Fibroblast of lung (primary cell): ENCODE data around the gene CACNA2D3. TPM values are rescaled to one million over a fixed set of nuclear protein-coding genes. Genes with fewer than 3 reads are reported as not detected.

Experiments used
- DNase-seq, 2 donors: peaks; one replicate each; pipeline versions ENCODE4 v3.0.0 to v3.0.0-alpha.2; 2010; ENCODE audit warnings: low read depth in 2 of 2
- H2AFZ ChIP-seq: 2 replicates; pipeline ENCODE4 v1.5.1; 2012; ENCODE audit warnings: low read length, control low read depth, inconsistent platforms
- H3K27ac ChIP-seq: 2 replicates; pipeline ENCODE4 v1.5.1; 2011; ENCODE audit warnings: low read length, control low read depth; ENCODE audit not compliant: insufficient read depth
- H3K27me3 ChIP-seq: 2 replicates; pipeline ENCODE4 v1.5.1; 2011; ENCODE audit warnings: mild to moderate bottlenecking, low read length; ENCODE audit not compliant: control insufficient read depth, insufficient read depth
- H3K36me3 ChIP-seq: 2 replicates; pipeline ENCODE4 v1.5.1; 2011; ENCODE audit warnings: low read length; ENCODE audit not compliant: control insufficient read depth, insufficient read depth
- H3K4me1 ChIP-seq: 2 replicates; pipeline ENCODE4 v1.5.1; 2011; ENCODE audit warnings: low read length; ENCODE audit not compliant: control insufficient read depth, insufficient read depth; ENCODE audit errors: extremely low read depth
- H3K4me2 ChIP-seq: 2 replicates; pipeline ENCODE4 v1.5.1; 2011; ENCODE audit warnings: low read length, control low read depth; ENCODE audit not compliant: insufficient read depth; ENCODE audit errors: extremely low read depth
- H3K4me3 ChIP-seq, 4 experiments: fragments of 200-600 bp in 1 of 4; sonication (generic) in 1 of 4; replicated peaks in 1 of 4; 2 replicates each; pipeline ENCODE4 v1.5.1; 2011 to 2016; ENCODE audit warnings: low read length in 4 of 4, low read depth in 3 of 4, mild to moderate bottlenecking in 3 of 4, control low read depth in 2 of 4, inconsistent platforms in 1 of 4, mixed read lengths in 1 of 4; ENCODE audit not compliant: insufficient read depth in 1 of 4; ENCODE audit errors: control extremely low read depth in 1 of 4
- H3K79me2 ChIP-seq: 2 replicates; pipeline ENCODE4 v1.5.1; 2012; ENCODE audit warnings: mild to moderate bottlenecking, low read length, inconsistent platforms; ENCODE audit not compliant: control insufficient read depth, insufficient read depth
- H3K9ac ChIP-seq: 2 replicates; pipeline ENCODE4 v1.5.1; 2011; ENCODE audit warnings: mild to moderate bottlenecking, low read length, control low read depth; ENCODE audit not compliant: insufficient read depth
- H3K9me3 ChIP-seq: 2 replicates; pipeline ENCODE4 v1.5.1; 2012; ENCODE audit warnings: low read depth, low read length; ENCODE audit not compliant: control insufficient read depth, insufficient read depth
- H4K20me1 ChIP-seq: 2 replicates; pipeline ENCODE4 v1.5.1; 2011; ENCODE audit warnings: low read length; ENCODE audit not compliant: control insufficient read depth, insufficient read depth; ENCODE audit errors: extremely low read depth
- EZH2 ChIP-seq: IDR thresholded peaks from 2 replicates; pipeline ENCODE4 v1.5.1; 2012; ENCODE audit warnings: low read length, control low read depth, mild to moderate bottlenecking; ENCODE audit errors: missing control alignments
- polyA plus RNA-seq, 2 donors: library from polyadenylated mRNA; depleted of rRNA in 1 of 2; stranded (reverse) in 1 of 2; unstranded in 1 of 2; fragments of >200 nt; gene quantifications; 2 replicates each; pipeline ENCODE4 v1.2.1, GENCODE V29; 2011 to 2012; ENCODE audit warnings: missing spikeins in 1 of 2
- total RNA-seq: library from RNA; depleted of rRNA; stranded (reverse); fragments of >200 nt; gene quantifications from 2 replicates; pipeline ENCODE4 v1.2.1, GENCODE V29; 2014
- TF ChIP-seq, protein P1 (sequence below), 2 donors: IDR thresholded peaks in 1 of 2; conservative IDR thresholded peaks in 1 of 2; 1 replicate in 1 of 2; 2 replicates in 1 of 2; pipeline ENCODE4 v1.5.1; 2011 to 2012; ENCODE audit warnings: low read length in 2 of 2, control low read depth in 1 of 2, inconsistent platforms in 1 of 2, low read depth in 1 of 2, mild to moderate bottlenecking in 1 of 2

CACNA2D3 gene
- total and polyA plus RNA-seq, 2 donors (not counting 1 experiment from before 2014, with no cell fraction given) = 1.8 to 11.5 TPM

DNA sequence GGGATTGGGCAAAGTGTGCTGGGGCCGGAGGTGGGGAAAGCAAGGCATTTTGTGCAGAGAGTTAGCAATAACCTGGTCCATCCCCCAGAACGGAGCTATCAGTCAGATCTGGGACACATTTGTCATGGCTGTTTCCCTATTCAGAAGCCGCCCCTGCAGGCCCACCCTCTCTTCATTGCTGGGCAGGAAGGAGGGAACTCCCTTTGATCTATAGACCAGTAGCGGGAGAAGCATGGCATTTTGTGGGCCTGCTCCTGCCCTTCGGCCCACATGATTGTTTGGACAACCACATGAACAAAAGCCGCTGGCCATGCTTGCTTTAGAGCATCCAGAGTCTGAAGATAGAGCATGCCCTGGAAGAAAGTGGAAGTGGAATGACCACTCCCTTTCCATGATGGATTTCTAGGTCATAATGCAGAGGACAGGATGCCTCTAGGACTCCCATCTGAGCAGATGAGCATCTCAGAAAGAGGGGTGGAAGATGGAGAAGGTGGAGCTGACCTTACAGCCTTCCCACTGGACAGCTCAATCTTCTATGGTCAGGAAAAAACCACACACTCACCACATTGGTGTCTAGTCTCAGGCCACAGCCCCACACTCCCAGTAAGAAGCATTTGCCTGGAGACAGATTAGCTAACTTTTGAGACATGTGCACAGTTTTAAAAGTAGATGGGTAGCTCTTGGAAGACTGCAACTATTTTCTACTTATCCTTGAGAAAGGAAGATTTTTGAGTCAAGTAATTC is 817.4 kb downstream of the CACNA2D3 start:
- H3K4me2 ChIP-seq = no peak overlapping the region
- no peak overlapping the region for H3K27ac ChIP-seq
- no peak overlapping the region for H2AFZ ChIP-seq
- no peak overlapping the region for H3K4me3 ChIP-seq
- DNase-seq = peak in 1 of 2 donors; percentile 79
- no peaks in the 10 kb centered on the region for H4K20me1 ChIP-seq
- H3K27me3 ChIP-seq = no peaks in the 10 kb centered on the region
- no peak overlapping the region for H3K9ac ChIP-seq
- no peak for TF ChIP-seq EZH2
- TF ChIP-seq, protein P1, sequence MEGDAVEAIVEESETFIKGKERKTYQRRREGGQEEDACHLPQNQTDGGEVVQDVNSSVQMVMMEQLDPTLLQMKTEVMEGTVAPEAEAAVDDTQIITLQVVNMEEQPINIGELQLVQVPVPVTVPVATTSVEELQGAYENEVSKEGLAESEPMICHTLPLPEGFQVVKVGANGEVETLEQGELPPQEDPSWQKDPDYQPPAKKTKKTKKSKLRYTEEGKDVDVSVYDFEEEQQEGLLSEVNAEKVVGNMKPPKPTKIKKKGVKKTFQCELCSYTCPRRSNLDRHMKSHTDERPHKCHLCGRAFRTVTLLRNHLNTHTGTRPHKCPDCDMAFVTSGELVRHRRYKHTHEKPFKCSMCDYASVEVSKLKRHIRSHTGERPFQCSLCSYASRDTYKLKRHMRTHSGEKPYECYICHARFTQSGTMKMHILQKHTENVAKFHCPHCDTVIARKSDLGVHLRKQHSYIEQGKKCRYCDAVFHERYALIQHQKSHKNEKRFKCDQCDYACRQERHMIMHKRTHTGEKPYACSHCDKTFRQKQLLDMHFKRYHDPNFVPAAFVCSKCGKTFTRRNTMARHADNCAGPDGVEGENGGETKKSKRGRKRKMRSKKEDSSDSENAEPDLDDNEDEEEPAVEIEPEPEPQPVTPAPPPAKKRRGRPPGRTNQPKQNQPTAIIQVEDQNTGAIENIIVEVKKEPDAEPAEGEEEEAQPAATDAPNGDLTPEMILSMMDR (conservative IDR thresholded peaks at IDR 0.05 in 1 of 2, IDR thresholded peaks at IDR 0.05 in 1 of 2; ENCODE audit: low read depth in 1 of 2, low read length in 2 of 2) = no peak
- H3K9me3 ChIP-seq = no peaks in the 10 kb centered on the region
- no peaks in the 10 kb centered on the region for H3K79me2 ChIP-seq
- H3K4me1 ChIP-seq = no peaks in the 10 kb centered on the region
- no peaks in the 10 kb centered on the region for H3K36me3 ChIP-seq

DNA sequence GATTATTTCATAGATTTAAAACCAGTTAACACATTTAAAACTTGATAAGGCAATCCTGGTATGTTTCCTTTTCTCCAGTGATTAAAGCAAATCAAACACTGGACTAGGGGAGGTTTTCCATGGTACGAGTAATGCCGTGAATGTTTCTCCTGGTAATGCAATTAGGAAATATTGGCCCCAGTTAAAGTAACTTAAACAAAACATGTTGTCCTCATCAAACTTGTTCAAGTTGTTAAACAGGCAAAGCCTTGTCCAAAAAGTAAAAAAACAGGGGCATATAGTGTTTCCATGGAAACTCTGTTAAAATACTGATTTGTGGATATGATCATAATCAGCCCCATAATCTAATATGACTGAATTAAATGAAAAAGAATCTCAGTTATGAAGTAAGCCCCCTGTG is 818.6 kb downstream of the CACNA2D3 start:
- H3K36me3 ChIP-seq = no peaks in the 10 kb centered on the region
- TF ChIP-seq, protein P1 (conservative IDR thresholded peaks at IDR 0.05 in 1 of 2, IDR thresholded peaks at IDR 0.05 in 1 of 2; ENCODE audit: low read depth in 1 of 2, low read length in 2 of 2) = no peak
- TF ChIP-seq EZH2 = no peak
- H3K9ac ChIP-seq = no peak overlapping the region
- H3K27ac ChIP-seq = no peak overlapping the region
- H3K4me1 ChIP-seq = no peaks in the 10 kb centered on the region
- no peaks in the 10 kb centered on the region for H3K79me2 ChIP-seq
- no peak overlapping the region for H3K4me2 ChIP-seq
- no peak for DNase-seq
- no peaks in the 10 kb centered on the region for H3K9me3 ChIP-seq
- no peak overlapping the region for H3K4me3 ChIP-seq
- H4K20me1 ChIP-seq = no peaks in the 10 kb centered on the region
- no peaks in the 10 kb centered on the region for H3K27me3 ChIP-seq
- no peak overlapping the region for H2AFZ ChIP-seq

DNA sequence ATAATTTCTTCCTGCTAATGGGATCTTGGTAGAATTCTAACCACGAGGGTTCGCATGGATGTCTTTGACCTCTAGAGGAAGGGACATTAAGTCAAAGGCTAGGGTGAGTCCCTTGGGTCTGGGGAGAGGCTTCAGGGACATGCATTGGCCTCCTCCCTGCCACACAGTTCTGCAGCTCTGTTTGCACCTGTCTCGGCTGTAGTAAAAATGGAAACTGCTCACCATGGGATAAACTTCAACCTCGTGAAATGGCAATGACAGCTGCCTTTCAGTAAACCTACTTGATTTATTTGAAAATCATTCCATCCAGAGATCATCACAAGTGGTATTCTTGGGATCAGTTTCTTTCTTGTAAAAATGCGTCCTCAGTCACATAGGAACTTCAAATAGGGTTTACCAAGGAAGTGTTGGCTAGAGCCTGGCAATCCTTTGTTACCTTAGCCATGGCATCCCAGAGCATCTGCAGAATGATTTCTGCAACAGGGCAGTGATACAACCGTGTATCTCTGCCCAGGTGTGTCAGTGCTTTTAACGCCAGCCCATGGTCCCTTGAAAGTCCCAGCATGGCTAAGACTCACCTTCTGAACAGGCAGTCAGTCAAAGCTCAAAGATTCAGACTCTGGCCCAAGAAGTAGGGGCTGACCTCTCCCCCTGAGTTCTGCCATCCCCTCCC is 819.5 kb downstream of the CACNA2D3 start:
- Histone ChIP-seq H2AFZ (no peak overlapping the region), H3K36me3 (no peaks in the 10 kb centered on the region), H3K9ac (no peak overlapping the region), H3K27me3 (no peaks in the 10 kb centered on the region), H4K20me1 (no peaks in the 10 kb centered on the region), H3K4me3 (no peak overlapping the region), H3K27ac (no peak overlapping the region), H3K4me1 (no peaks in the 10 kb centered on the region), H3K4me2 (no peak overlapping the region), H3K79me2 (no peaks in the 10 kb centered on the region), H3K9me3 (no peaks in the 10 kb centered on the region)
- no peak for TF ChIP-seq EZH2
- TF ChIP-seq, protein P1 (conservative IDR thresholded peaks at IDR 0.05 in 1 of 2, IDR thresholded peaks at IDR 0.05 in 1 of 2; ENCODE audit: low read depth in 1 of 2, low read length in 2 of 2) = no peak
- no peak for DNase-seq
